Omental fat pad (tissue), 4 donors: ENCODE results near the gene PSTPIP2. TPM values are rescaled to one million over a fixed set of nuclear protein-coding genes. Genes with fewer than 3 reads are reported as not detected.

Experiments used
- ATAC-seq: fragments of 150-250 bp; one replicate; pipeline ENCODE4 v1.9.1; 2016; ENCODE audit warnings: mild to moderate bottlenecking, moderate library complexity; ENCODE audit not compliant: low FRiP score
- DNase-seq: peaks from one replicate; pipeline ENCODE4 v3.0.0-alpha.2; 2019; ENCODE audit warnings: low spot score
- CTCF ChIP-seq, 3 donors: fragments of 450-650 bp; IDR thresholded peaks; one replicate each; pipeline ENCODE4 v1.5.1; 2016 to 2017; ENCODE audit warnings: antibody characterized with exemption in 3 of 3, mild to moderate bottlenecking in 3 of 3, moderate library complexity in 2 of 3
- small RNA-seq: library from RNA; depleted of rRNA; stranded (forward); fragments of <200 nt; gene quantifications from one replicate; pipeline ENCODE3, GENCODE V24; 2016
- total RNA-seq, 4 donors: library from RNA; depleted of rRNA; stranded (reverse); fragments of >200 nt; gene quantifications; one replicate each; pipeline ENCODE4 v1.1.0, GENCODE V29; 2016

The PSTPIP2 gene
- total RNA-seq, 4 donors from 2014 or later = 4.4 to 17.0 (median 8.2) TPM

GRCh38 chr18:45938488-45938935 lies 133.5 kb downstream of the PSTPIP2 start:
- ATAC-seq = no peak
- TF ChIP-seq CTCF (IDR thresholded peaks at IDR 0.05) = no peak
- no peak for DNase-seq

- ATAC-seq = no peak
- DNase-seq = no peak
- TF ChIP-seq CTCF (IDR thresholded peaks at IDR 0.05) = no peak
Measured at GRCh38 chr18:45935591-45936335, 136.3 kb downstream of the PSTPIP2 start.

Small RNA genes within 50 kb of the gene (small RNA-seq; reads per million reads assigned to genes)
- gene RN7SKP26 (not detected), gene RNU6-1278P (not detected), gene RNY4P37 (not detected)

Other genes with a start within 250 kb of the PSTPIP2 start
- gene SIGLEC15, start 246.6 kb downstream of the PSTPIP2 start, total RNA-seq = 1 to 10 TPM in 1 of 4 donors, under 1 TPM in 2, not detected in 1; 0.25 to 2.5 (median 0.46) TPM
- gene EPG5, start 104.9 kb downstream of the PSTPIP2 start, total RNA-seq = 10 to 100 TPM; 24.9 to 43.7 (median 26.2) TPM
- gene ATP5F1A, start 26.0 kb upstream of the PSTPIP2 start, total RNA-seq = 100 to 1,000 TPM; 322 to 491 (median 393) TPM
- gene HAUS1, start 32.1 kb upstream of the PSTPIP2 start, total RNA-seq = 10 to 100 TPM; 23.4 to 28.5 (median 27.3) TPM